H1 (cell line): ENCODE measurements around the gene PBX3. TPM values are rescaled to one million over a fixed set of nuclear protein-coding genes. Genes with fewer than 3 reads are reported as not detected.
"Not testable (repeated sequence)": the region's sequence is repeated elsewhere in the genome, so short reads cannot be mapped to it uniquely, and the experiment has no call there.

ENCODE experiments used
- CTCF ChIA-PET: fragments of 300-600 bp; sonication (Branson Sonifier 250); formaldehyde crosslinking; loops from one replicate; lab custom pipeline; 2021; ENCODE audit not compliant: partially characterized antibody; lab: Charles Lee
- POLR2A ChIA-PET: fragments of 300-600 bp; sonication (Branson Sonifier 250); formaldehyde crosslinking; loops from one replicate; lab custom pipeline; 2021; ENCODE audit warnings: inconsistent platforms; ENCODE audit not compliant: partially characterized antibody; lab: Charles Lee
- DNase-seq, 2 experiments: peaks; one replicate each; pipeline versions ENCODE4 v3.0.0 to v3.0.0-alpha.2; 2010 to 2022; ENCODE audit warnings: low spot score in 2 of 2, low read depth in 1 of 2, mixed read lengths in 1 of 2
- FAIRE-seq: peaks from 2 replicates; lab custom pipeline; 2011; peaks lifted over from hg19 to GRCh38; lab: Jason Lieb, UNC
- H2AFZ ChIP-seq: 2 replicates; pipeline ENCODE4 v1.8.1; 2012; ENCODE audit warnings: low read length, inconsistent platforms
- H2AK5ac ChIP-seq: 2 replicates; pipeline ENCODE4 v1.6.1; 2013; ENCODE audit warnings: low read depth, low read length
- H2BK120ac ChIP-seq: replicated peaks from 2 replicates; pipeline ENCODE3; 2013; ENCODE audit warnings: low read depth, low read length, inconsistent platforms
- H2BK12ac ChIP-seq: 2 replicates; pipeline ENCODE4 v1.6.1; 2013; ENCODE audit warnings: low read depth, low read length
- H2BK15ac ChIP-seq: 2 replicates; pipeline ENCODE4 v1.6.1; 2013; ENCODE audit warnings: low read length
- H2BK20ac ChIP-seq: 2 replicates; pipeline ENCODE4 v1.6.1; 2013; ENCODE audit warnings: low read length
- H2BK5ac ChIP-seq: 2 replicates; pipeline ENCODE4 v1.6.1; 2013; ENCODE audit warnings: low read depth, low read length
- H3K14ac ChIP-seq: 2 replicates; pipeline ENCODE4 v1.6.1; 2013; ENCODE audit warnings: inconsistent platforms; ENCODE audit not compliant: insufficient read length
- H3K18ac ChIP-seq: 2 replicates; pipeline ENCODE4 v1.6.1; 2013; ENCODE audit warnings: low read length; ENCODE audit errors: extremely low read depth
- H3K23ac ChIP-seq: 2 replicates; pipeline ENCODE4 v1.6.1; 2013; ENCODE audit warnings: inconsistent platforms; ENCODE audit not compliant: insufficient read length
- H3K23me2 ChIP-seq: 2 replicates; pipeline ENCODE4 v1.6.1; 2013; ENCODE audit warnings: low read depth, low read length
- H3K27ac ChIP-seq: 2 replicates; pipeline ENCODE4 v1.6.1; 2011; ENCODE audit warnings: low read depth, low read length, inconsistent platforms
- H3K27me3 ChIP-seq, 4 experiments: replicated peaks in 1 of 4; 1 replicate in 1 of 4; 2 replicates in 3 of 4; pipeline versions ENCODE4 v1.6.1 to v1.8.1; 2011 to 2013; ENCODE audit warnings: low read length in 3 of 4, mild to moderate bottlenecking in 3 of 4, inconsistent platforms in 2 of 4, mixed read lengths in 2 of 4, moderate library complexity in 1 of 4; ENCODE audit not compliant: control insufficient read depth in 3 of 4, insufficient read depth in 3 of 4; ENCODE audit errors: extremely low read depth in 1 of 4
- H3K36me3 ChIP-seq, 4 experiments: 2 replicates each; pipeline versions ENCODE4 v1.6.1 to v1.8.1; 2011 to 2013; ENCODE audit warnings: mild to moderate bottlenecking in 4 of 4, low read length in 3 of 4, moderate library complexity in 2 of 4, control low read depth in 1 of 4, inconsistent platforms in 1 of 4; ENCODE audit not compliant: insufficient read depth in 4 of 4, control insufficient read depth in 2 of 4
- H3K4ac ChIP-seq: replicated peaks from 2 replicates; pipeline ENCODE3; 2013; ENCODE audit warnings: low read length, low read depth, mixed read lengths, inconsistent platforms; ENCODE audit not compliant: insufficient read length
- H3K4me1 ChIP-seq, 4 experiments: replicated peaks in 1 of 4; 1 replicate in 1 of 4; 2 replicates in 3 of 4; pipeline versions ENCODE4 v1.6.1 to v1.8.1; 2011 to 2013; ENCODE audit warnings: low read length in 3 of 4, inconsistent platforms in 2 of 4, mixed read lengths in 1 of 4; ENCODE audit not compliant: insufficient read depth in 4 of 4, control insufficient read depth in 3 of 4
- H3K4me2 ChIP-seq, 2 experiments: 2 replicates each; pipeline versions ENCODE4 v1.6.1 to v1.8.1; 2011 to 2013; ENCODE audit warnings: low read depth in 2 of 2, low read length in 2 of 2, control low read depth in 1 of 2, inconsistent platforms in 1 of 2, mild to moderate bottlenecking in 1 of 2; ENCODE audit not compliant: insufficient read depth in 1 of 2
- H3K4me3 ChIP-seq, 4 experiments: fragments of 200-600, 300-600 bp in 1 of 4; sonication (generic), shearing (Covaris generic), sonication (Bioruptor Twin) in 1 of 4; 2 replicates each; pipeline versions ENCODE4 v1.5.1 to v1.8.1; 2011 to 2016; ENCODE audit warnings: low read length in 4 of 4, low read depth in 3 of 4, control low read depth in 2 of 4, inconsistent platforms in 2 of 4, mild to moderate bottlenecking in 2 of 4, mixed read lengths in 1 of 4, moderate library complexity in 1 of 4; ENCODE audit not compliant: insufficient read depth in 2 of 4; ENCODE audit errors: extremely low read depth in 1 of 4
- H3K56ac ChIP-seq: replicated peaks from 2 replicates; pipeline ENCODE3; 2013; ENCODE audit warnings: low read depth, mild to moderate bottlenecking, mixed read lengths, low read length, inconsistent platforms; ENCODE audit not compliant: insufficient read length
- H3K79me1 ChIP-seq: 2 replicates; pipeline ENCODE4 v1.6.1; 2013; ENCODE audit warnings: low read depth, low read length, control low read depth
- H3K79me2 ChIP-seq, 2 experiments: 2 replicates each; pipeline versions ENCODE4 v1.6.1 to v1.8.1; 2012 to 2013; ENCODE audit warnings: low read length in 2 of 2, mild to moderate bottlenecking in 2 of 2, inconsistent platforms in 1 of 2; ENCODE audit not compliant: insufficient read depth in 2 of 2, control insufficient read depth in 1 of 2
- H3K9ac ChIP-seq, 4 experiments: replicated peaks in 1 of 4; 1 replicate in 1 of 4; 2 replicates in 3 of 4; pipeline versions ENCODE4 v1.6.1 to v1.8.1; 2011 to 2013; ENCODE audit warnings: low read depth in 3 of 4, low read length in 3 of 4, control low read depth in 2 of 4, mild to moderate bottlenecking in 2 of 4, moderate library complexity in 2 of 4, inconsistent platforms in 1 of 4; ENCODE audit errors: extremely low read depth in 1 of 4
- H3K9me3 ChIP-seq, 2 experiments: 2 replicates each; pipeline versions ENCODE4 v1.6.1 to v1.8.1; 2012 to 2013; ENCODE audit warnings: mild to moderate bottlenecking in 2 of 2, moderate library complexity in 2 of 2, control low read depth in 1 of 2, inconsistent platforms in 1 of 2, low read depth in 1 of 2, low read length in 1 of 2, mixed read lengths in 1 of 2; ENCODE audit not compliant: insufficient read depth in 2 of 2
- H4K20me1 ChIP-seq, 2 experiments: replicated peaks in 1 of 2; 2 replicates each; pipeline versions ENCODE3 to v1.8.1; 2011 to 2013; ENCODE audit warnings: inconsistent platforms in 2 of 2, low read length in 2 of 2, mild to moderate bottlenecking in 1 of 2; ENCODE audit not compliant: insufficient read depth in 2 of 2, control insufficient read depth in 1 of 2
- H4K5ac ChIP-seq: 2 replicates; pipeline ENCODE4 v1.6.1; 2013; ENCODE audit warnings: low read length, low read depth, mixed read lengths, inconsistent platforms; ENCODE audit not compliant: insufficient read length
- H4K8ac ChIP-seq: 2 replicates; pipeline ENCODE4 v1.8.0; 2013; ENCODE audit warnings: mild to moderate bottlenecking, moderate library complexity, low read length, inconsistent platforms; ENCODE audit not compliant: insufficient read depth; ENCODE audit errors: extremely low read depth
- H4K91ac ChIP-seq: replicated peaks from 2 replicates; pipeline ENCODE3; 2013; ENCODE audit warnings: low read length, mixed read lengths, inconsistent platforms; ENCODE audit not compliant: insufficient read length
- CHD1 ChIP-seq: IDR thresholded peaks from 2 replicates; pipeline ENCODE4 v1.6.1; 2012; ENCODE audit warnings: low read depth, low read length, improper control_type of control experiment
- CTCF ChIP-seq, 3 experiments: IDR thresholded peaks; 1 replicate in 2 of 3; 2 replicates in 1 of 3; pipeline versions ENCODE4 v1.5.1 to v1.6.1; 2011; ENCODE audit warnings: low read length in 3 of 3, mild to moderate bottlenecking in 3 of 3, inconsistent platforms in 2 of 3, low read depth in 1 of 3, moderate library complexity in 1 of 3; ENCODE audit not compliant: insufficient read depth in 1 of 3; ENCODE audit errors: control extremely low read depth in 1 of 3
- KDM4A ChIP-seq: IDR thresholded peaks from one replicate; pipeline ENCODE4 v1.7.1; 2012; ENCODE audit warnings: low read depth, mild to moderate bottlenecking, moderate library complexity, low read length, inconsistent platforms; ENCODE audit not compliant: severe bottlenecking
- POU5F1 ChIP-seq: IDR thresholded peaks from 2 replicates; pipeline ENCODE4 v1.6.1; 2011; ENCODE audit warnings: low read depth, mild to moderate bottlenecking, low read length, moderate library complexity
- WGBS, 2 experiments: shearing (Covaris generic) in 1 of 2; methylation state at CpG; one replicate each; pipeline versions ENCODE4 v1.1.6 to v1.1.7; 2013 to 2015; ENCODE audit warnings: low lambda C conversion rate in 2 of 2, mixed read lengths in 2 of 2, inconsistent platforms in 1 of 2, low coverage in 1 of 2, missing lambda C conversion rate in 1 of 2; ENCODE audit not compliant: insufficient replicate concordance in 2 of 2, insufficient coverage in 1 of 2, insufficient read length in 1 of 2; ENCODE audit errors: extremely low coverage in 1 of 2, missing lambda C conversion rate in 1 of 2; 5-methylcytosine and 5-hydroxymethylcytosine counted together
- polyA plus RNA-seq, 7 experiments: library from polyadenylated mRNA; depleted of rRNA in 3 of 7; stranded (reverse) in 5 of 7; unstranded in 2 of 7; fragments of >200 nt in 5 of 7; fragments of 200-250 nt in 2 of 7; gene quantifications; 1 replicate in 5 of 7; 2 replicates in 1 of 7; 4 replicates in 1 of 7; pipeline versions ENCODE4 v1.2.1 to v1.2.3, GENCODE V29; 2011 to 2013; ENCODE audit warnings: missing spikeins in 2 of 7, mixed read lengths in 2 of 7
- total RNA-seq: library from RNA; stranded (reverse); fragmentation: NEBNext Ultra II Directional; extraction: Animal tissue kit (Norgen Biotek cat#: 25700); gene quantifications from 2 replicates; pipeline ENCODE4 v1.2.1, GENCODE V29; 2021
- TF ChIP-seq, protein P1 (sequence below): IDR thresholded peaks from 2 replicates; pipeline ENCODE4 v1.6.1; 2012; ENCODE audit warnings: inconsistent platforms

Gene PBX3
- total and polyA plus RNA-seq, 2 of the 8 experiments (the other 6 are each of a cell fraction or from before 2014, with no cell fraction given) = 22.7 to 44.3 TPM

GRCh38 chr9:125822902-125823301 is 75.7 kb downstream of the PBX3 start (continued):
- TF ChIP-seq, protein P1, sequence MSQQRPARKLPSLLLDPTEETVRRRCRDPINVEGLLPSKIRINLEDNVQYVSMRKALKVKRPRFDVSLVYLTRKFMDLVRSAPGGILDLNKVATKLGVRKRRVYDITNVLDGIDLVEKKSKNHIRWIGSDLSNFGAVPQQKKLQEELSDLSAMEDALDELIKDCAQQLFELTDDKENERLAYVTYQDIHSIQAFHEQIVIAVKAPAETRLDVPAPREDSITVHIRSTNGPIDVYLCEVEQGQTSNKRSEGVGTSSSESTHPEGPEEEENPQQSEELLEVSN = no peak
- TF ChIP-seq CTCF (IDR thresholded peaks at IDR 0.05; ENCODE audit: control extremely low read depth in 1 of 3, insufficient read depth in 1 of 3, low read depth in 1 of 3, low read length in 3 of 3) (no peak), KDM4A (no peak), POU5F1 (no peak), CHD1 (no peak)

DNA sequence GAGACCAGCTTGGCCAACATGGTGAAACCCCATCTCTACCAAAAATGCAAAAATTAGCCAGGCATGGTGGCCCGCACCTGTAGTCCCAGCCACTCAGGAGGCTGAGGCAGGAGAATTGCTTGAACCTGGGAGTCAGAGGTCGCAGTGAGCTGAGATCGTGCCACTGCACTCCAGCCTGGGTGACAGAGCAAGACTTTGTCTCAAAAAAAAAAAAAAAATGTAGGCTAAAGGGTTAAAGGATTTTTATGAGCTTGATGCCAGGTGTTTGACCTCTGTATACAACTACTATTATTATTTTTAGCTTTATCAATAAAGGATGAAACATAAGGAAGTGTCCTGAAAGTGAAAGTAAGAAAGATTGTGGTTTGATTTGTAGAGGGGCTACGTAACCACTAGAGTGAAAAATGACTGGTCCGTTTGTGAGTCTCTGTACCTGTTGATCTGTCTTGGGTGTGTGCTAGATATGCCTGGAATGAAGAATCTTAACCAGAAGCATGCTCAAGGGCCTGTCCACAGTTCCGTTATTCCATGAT is 76.8 kb downstream of the PBX3 start:
- H3K36me3 ChIP-seq, DNase-seq, H3K9ac ChIP-seq, H3K4me2 ChIP-seq, H2BK5ac ChIP-seq, FAIRE-seq, H2BK12ac ChIP-seq, H3K4ac ChIP-seq, H3K56ac ChIP-seq, H3K23ac ChIP-seq, H3K27ac ChIP-seq, H4K5ac ChIP-seq, H3K27me3 ChIP-seq, H3K14ac ChIP-seq, H2AFZ ChIP-seq, H4K91ac ChIP-seq, H2BK120ac ChIP-seq, H3K23me2 ChIP-seq, H2AK5ac ChIP-seq, H3K4me1 ChIP-seq, POLR2A ChIA-PET, H4K8ac ChIP-seq, H3K79me1 ChIP-seq, H3K9me3 ChIP-seq, H3K4me3 ChIP-seq, H2BK20ac ChIP-seq, H4K20me1 ChIP-seq, H2BK15ac ChIP-seq, H3K18ac ChIP-seq: not testable (repeated sequence)
- CTCF ChIA-PET = interaction anchor here (0.6 to 1.0 kb wide), 3 partner anchors 12 to 54 kb away, joined by 3 read pairs; no protein-coding TSS in a partner anchor
- 89% methylated on average over 4 of the region's 6 CpGs; no CpG with 5 or more reads in 1 of the 2 experiments for WGBS, 2 experiments
- peaks cover 0 to 37% of the 10 kb centered on the region in 2 experiments; a peak in 3 of 4 replicates for H3K79me2 ChIP-seq
